GM12873 (cell line): Measurements from ENCODE around the gene SCN2B.

Experiments used
- CTCF ChIP-seq: IDR thresholded peaks from 2 replicates; pipeline ENCODE4 v1.5.1; 2012; ENCODE audit warnings: low read depth, mild to moderate bottlenecking, moderate library complexity, low read length, control low read depth; ENCODE audit not compliant: insufficient read depth; ENCODE audit errors: missing control alignments

SCN2B gene

GRCh38 chr11:118117790-118118601, 58.4 kb downstream of the SCN2B start:
- no peak for TF ChIP-seq CTCF

DNA sequence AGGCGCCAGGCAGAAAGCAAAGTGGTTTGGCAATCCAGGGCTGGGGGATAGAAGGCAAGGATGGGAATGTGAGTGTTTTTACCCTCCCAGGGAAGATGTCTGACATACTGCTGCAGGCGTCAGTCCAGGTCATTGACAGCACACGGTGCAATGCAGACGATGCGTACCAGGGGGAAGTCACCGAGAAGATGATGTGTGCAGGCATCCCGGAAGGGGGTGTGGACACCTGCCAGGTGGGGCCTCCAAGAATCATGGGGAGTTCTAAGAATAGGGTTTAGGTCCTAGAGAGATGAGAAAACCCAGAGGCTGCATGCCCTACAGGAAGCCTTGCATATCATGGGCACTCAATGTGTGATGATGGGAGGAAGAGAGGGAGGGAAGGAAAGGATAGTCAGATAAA, 61.4 kb downstream of the SCN2B start:
- no peak for TF ChIP-seq CTCF

- no peak for TF ChIP-seq CTCF
Observed at GRCh38 chr11:118114266-118114665, 62.2 kb downstream of the SCN2B start.

- TF ChIP-seq CTCF: no peak
Observed at GRCh38 chr11:118112711-118113430, 63.6 kb downstream of the SCN2B start.
